GM12865 (cell line): ENCODE results near the gene CD79A.

Experiments used
- DNase-seq: peaks from one replicate; pipeline ENCODE4 v3.0.0; 2010; ENCODE audit warnings: low read depth
- H3K4me3 ChIP-seq: 2 replicates; pipeline ENCODE4 v1.5.1; 2011; ENCODE audit warnings: mild to moderate bottlenecking, low read depth, low read length, control low read depth
- CTCF ChIP-seq: IDR thresholded peaks from 2 replicates; pipeline ENCODE4 v1.5.1; 2011; ENCODE audit warnings: low read length, control low read depth, low read depth, inconsistent platforms; ENCODE audit not compliant: insufficient read depth; ENCODE audit errors: missing control alignments

Gene CD79A

GRCh38 chr19:41876847-41877832, at the start of gene CD79A:
Gene CD79A, plus strand, starts transcription at chr19:41877279. Its CDS starts 26 bp downstream, at chr19:41877305.
- H3K4me3 ChIP-seq: peak within 1 kb of the TSS; percentile 90
- peak; percentile 96 for DNase-seq
- TF ChIP-seq CTCF: no peak

DNA sequence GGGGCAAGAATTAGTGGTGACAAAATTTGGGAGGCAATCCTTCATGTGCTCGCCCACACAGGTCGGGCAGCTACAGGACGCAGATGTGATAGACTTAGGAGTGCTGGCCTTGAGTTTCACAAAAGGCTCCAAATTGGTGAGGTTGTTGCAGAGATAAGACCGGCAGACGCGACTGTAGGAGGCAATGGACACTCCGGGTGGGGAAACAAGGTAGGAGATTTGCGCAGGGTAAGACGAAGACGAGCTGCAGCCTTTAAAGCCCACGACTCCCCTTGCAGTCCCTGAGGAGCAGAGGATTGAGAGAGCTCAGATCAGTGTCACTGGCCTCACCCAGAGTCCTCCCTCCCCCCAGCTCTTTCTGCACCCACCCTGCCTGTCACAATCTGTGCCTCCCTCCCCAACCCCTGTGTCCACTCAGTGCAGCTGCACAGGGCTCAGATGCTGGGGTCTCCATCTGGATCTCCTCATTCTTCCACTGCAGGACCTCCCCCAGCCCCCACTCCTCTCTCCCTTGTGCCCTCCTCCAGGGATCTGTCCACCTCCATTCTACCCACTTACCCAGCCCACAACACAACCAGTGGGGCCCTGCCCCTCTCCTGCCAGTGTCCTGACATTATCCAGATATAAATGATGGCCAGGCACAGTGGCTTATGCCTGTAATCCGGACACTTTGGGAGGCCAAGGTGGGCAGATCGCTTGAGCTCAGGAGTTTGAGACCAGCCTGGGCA, 38.9 kb upstream of the CD79A start:
- no peak for TF ChIP-seq CTCF
- DNase-seq: no peak
- H3K4me3 ChIP-seq: no peak overlapping the region

GRCh38 chr19:41839211-41839610, 37.9 kb upstream of the CD79A start:
- H3K4me3 ChIP-seq: no peak overlapping the region
- no peak for DNase-seq
- no peak for TF ChIP-seq CTCF

- H3K4me3 ChIP-seq: no peak overlapping the region
- no peak for TF ChIP-seq CTCF
- DNase-seq: no peak
These were observed 33.7 kb upstream of the CD79A start for GRCh38 chr19:41843371-41843770.

DNA sequence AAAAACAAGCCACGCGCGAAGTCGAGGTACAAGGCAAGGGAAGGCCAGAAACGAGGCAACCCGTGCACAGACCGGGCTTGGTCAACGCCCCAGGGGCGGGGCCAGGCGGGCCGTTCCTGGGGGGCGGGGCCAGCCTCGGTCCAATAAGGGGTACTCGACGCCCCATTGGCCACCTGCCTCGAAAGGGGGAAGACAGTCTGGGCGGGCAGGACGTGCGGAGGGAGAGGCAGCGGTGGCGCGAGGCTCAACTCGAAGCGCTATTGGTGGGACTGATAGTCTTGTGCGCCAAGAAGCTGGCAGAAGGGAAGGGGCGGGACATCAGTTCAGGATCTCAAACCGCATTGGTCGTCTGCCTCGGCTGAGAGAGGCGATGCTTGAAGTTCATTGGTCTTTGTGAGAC, 32.5 kb upstream of the CD79A start, which contains the start of gene LYPD4:
TSS of gene LYPD4 (minus strand) at position 83 of the 400 bp plus-strand sequence. CDS start 5,398 bp downstream, outside the sequence.
- H3K4me3 ChIP-seq: no peak within 1 kb of the TSS
- no peak for TF ChIP-seq CTCF
- peak; percentile 7 for DNase-seq

GRCh38 chr19:41845001-41845050, 32.3 kb upstream of the CD79A start, which contains the start of gene DMRTC2:
Gene DMRTC2, plus strand, starts transcription at chr19:41845042. Its CDS starts 2,387 bp downstream, at chr19:41847429.
- no peak for DNase-seq
- TF ChIP-seq CTCF: no peak
- no peak within 1 kb of the TSS for H3K4me3 ChIP-seq
